ENCODE results near the gene FBXO33.
"Not testable (repeated sequence)": the region's sequence is repeated elsewhere in the genome, so short reads cannot be mapped to it uniquely, and the experiment has no call there.

The FBXO33 gene

DNA sequence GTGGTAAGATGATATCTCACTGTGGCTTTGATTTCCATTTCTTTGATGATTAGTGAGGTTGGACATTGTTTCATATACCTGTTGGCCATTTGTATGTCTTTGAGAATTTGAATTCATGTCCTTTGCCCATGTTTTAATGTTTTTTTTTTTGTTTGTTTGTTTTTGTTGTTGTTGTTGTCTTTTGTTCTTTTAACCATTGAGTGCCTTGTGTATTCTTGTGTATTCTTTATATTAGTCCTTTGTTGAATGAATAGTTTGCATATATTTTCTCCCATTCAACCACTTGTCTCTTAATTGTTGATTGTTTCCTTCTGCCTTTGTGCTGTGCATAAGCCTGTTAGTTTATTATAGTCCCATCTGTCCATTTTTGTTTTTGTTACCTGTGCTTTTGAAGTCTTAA is 71.9 kb downstream of the FBXO33 start:
- Histone ChIP-seq H3K79me2 (ENCODE audit: insufficient read depth, low read length) (no peaks in the 10 kb centered on the region), H3K4me2 (ENCODE audit: low read depth, low read length, poor library complexity, severe bottlenecking) (no peak overlapping the region), H3K9me2 (replicated peaks; ENCODE audit: insufficient read depth, low read length) (no peaks in the 10 kb centered on the region), H3K4me3 (ENCODE audit: insufficient read depth, low read length, poor library complexity, severe bottlenecking) (no peak overlapping the region), H3F3A (ENCODE audit: insufficient read depth) (no peaks in the 10 kb centered on the region), H3K36me3 (ENCODE audit: low read length) (peaks cover 6% of the 10 kb centered on the region; the same call in 1 of the 2 replicates), H3K9me3 (ENCODE audit: insufficient read depth, low read length) (no peaks in the 10 kb centered on the region), H2AFZ (ENCODE audit: low read depth, low read length, severe bottlenecking) (no peak overlapping the region), H4K20me1 (ENCODE audit: low read depth, low read length) (no peaks in the 10 kb centered on the region), H3K27me3 (ENCODE audit: low read length) (no peaks in the 10 kb centered on the region), H3K9ac (ENCODE audit: low read length) (no peak overlapping the region), H3K27ac (ENCODE audit: low read depth, low read length) (no peak overlapping the region)
- TF ChIP-seq, protein P1, sequence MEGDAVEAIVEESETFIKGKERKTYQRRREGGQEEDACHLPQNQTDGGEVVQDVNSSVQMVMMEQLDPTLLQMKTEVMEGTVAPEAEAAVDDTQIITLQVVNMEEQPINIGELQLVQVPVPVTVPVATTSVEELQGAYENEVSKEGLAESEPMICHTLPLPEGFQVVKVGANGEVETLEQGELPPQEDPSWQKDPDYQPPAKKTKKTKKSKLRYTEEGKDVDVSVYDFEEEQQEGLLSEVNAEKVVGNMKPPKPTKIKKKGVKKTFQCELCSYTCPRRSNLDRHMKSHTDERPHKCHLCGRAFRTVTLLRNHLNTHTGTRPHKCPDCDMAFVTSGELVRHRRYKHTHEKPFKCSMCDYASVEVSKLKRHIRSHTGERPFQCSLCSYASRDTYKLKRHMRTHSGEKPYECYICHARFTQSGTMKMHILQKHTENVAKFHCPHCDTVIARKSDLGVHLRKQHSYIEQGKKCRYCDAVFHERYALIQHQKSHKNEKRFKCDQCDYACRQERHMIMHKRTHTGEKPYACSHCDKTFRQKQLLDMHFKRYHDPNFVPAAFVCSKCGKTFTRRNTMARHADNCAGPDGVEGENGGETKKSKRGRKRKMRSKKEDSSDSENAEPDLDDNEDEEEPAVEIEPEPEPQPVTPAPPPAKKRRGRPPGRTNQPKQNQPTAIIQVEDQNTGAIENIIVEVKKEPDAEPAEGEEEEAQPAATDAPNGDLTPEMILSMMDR (IDR thresholded peaks at IDR 0.05; ENCODE audit: insufficient read depth, low read length, poor library complexity, severe bottlenecking), result no peak

GRCh38 chr14:39359069-39359468 is 73.2 kb downstream of the FBXO33 start:
- not testable (repeated sequence) for H3K9ac ChIP-seq (ENCODE audit: low read length); H3F3A ChIP-seq (ENCODE audit: insufficient read depth)

GRCh38 chr14:39351708-39352107 is 80.5 kb downstream of the FBXO33 start:
- Histone ChIP-seq H4K20me1 (ENCODE audit: low read depth, low read length) (no peaks in the 10 kb centered on the region), H3K36me3 (ENCODE audit: low read length) (peaks cover 19% of the 10 kb centered on the region; the same call in 1 of the 2 replicates), H3K9ac (ENCODE audit: low read length) (no peak overlapping the region), H3K27ac (ENCODE audit: low read depth, low read length) (no peak overlapping the region), H3F3A (ENCODE audit: insufficient read depth) (no peaks in the 10 kb centered on the region), H2AFZ (ENCODE audit: low read depth, low read length, severe bottlenecking) (no peak overlapping the region), H3K9me2 (replicated peaks; ENCODE audit: insufficient read depth, low read length) (no peaks in the 10 kb centered on the region), H3K27me3 (ENCODE audit: low read length) (no peaks in the 10 kb centered on the region), H3K79me2 (ENCODE audit: insufficient read depth, low read length) (no peaks in the 10 kb centered on the region), H3K4me2 (ENCODE audit: low read depth, low read length, poor library complexity, severe bottlenecking) (no peak overlapping the region), H3K9me3 (ENCODE audit: insufficient read depth, low read length) (no peaks in the 10 kb centered on the region), H3K4me3 (ENCODE audit: insufficient read depth, low read length, poor library complexity, severe bottlenecking) (no peak overlapping the region)
- TF ChIP-seq, protein P1 (IDR thresholded peaks at IDR 0.05; ENCODE audit: insufficient read depth, low read length, poor library complexity, severe bottlenecking), result no peak
- TF ChIP-seq EZH2phosphoT487 (conservative IDR thresholded peaks at IDR 0.05; ENCODE audit: low read length), result no peak

More at GRCh38 chr14:39359069-39359468, 73.2 kb downstream of the FBXO33 start:
- not testable (repeated sequence) for H3K27ac ChIP-seq (ENCODE audit: low read depth, low read length); H3K4me2 ChIP-seq (ENCODE audit: low read depth, low read length, poor library complexity, severe bottlenecking); H2AFZ ChIP-seq (ENCODE audit: low read depth, low read length, severe bottlenecking); H3K79me2 ChIP-seq (ENCODE audit: insufficient read depth, low read length); H3K36me3 ChIP-seq (ENCODE audit: low read length); H4K20me1 ChIP-seq (ENCODE audit: low read depth, low read length); H3K9me3 ChIP-seq (ENCODE audit: insufficient read depth, low read length); H3K4me3 ChIP-seq (ENCODE audit: insufficient read depth, low read length, poor library complexity, severe bottlenecking); H3K9me2 ChIP-seq (replicated peaks; ENCODE audit: insufficient read depth, low read length); H3K27me3 ChIP-seq (ENCODE audit: low read length)

DNA sequence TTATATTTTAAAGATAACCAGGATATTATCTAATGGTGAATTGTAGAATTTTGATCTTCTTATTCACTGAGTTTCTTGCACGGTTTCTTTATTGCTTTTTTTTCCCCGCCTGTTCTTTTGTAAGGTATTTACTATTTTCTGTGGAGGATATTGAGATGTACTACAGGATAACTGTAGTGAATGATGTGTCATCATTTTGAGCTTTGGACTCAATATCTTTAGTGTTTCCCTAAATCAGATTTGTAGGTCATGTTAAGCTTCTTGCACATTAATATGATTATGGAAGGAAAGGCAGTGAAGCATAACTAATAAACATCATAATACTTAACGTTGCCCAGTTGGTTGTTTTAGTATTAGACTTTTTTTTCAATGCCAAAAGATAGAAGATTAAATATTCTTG is 81.4 kb downstream of the FBXO33 start:
- no peak overlapping the region for H2AFZ ChIP-seq (ENCODE audit: low read depth, low read length, severe bottlenecking)
- no peaks in the 10 kb centered on the region for H3K9me2 ChIP-seq (replicated peaks; ENCODE audit: insufficient read depth, low read length)
- peaks cover 24% of the 10 kb centered on the region; the same call in 1 of the 2 replicates for H3K36me3 ChIP-seq (ENCODE audit: low read length)
- no peaks in the 10 kb centered on the region for H3K79me2 ChIP-seq (ENCODE audit: insufficient read depth, low read length)
- no peak for TF ChIP-seq EZH2phosphoT487 (conservative IDR thresholded peaks at IDR 0.05; ENCODE audit: low read length)
- TF ChIP-seq, protein P1 (IDR thresholded peaks at IDR 0.05; ENCODE audit: insufficient read depth, low read length, poor library complexity, severe bottlenecking), result no peak
- no peaks in the 10 kb centered on the region for H4K20me1 ChIP-seq (ENCODE audit: low read depth, low read length)
- no peak overlapping the region for H3K27ac ChIP-seq (ENCODE audit: low read depth, low read length)
- H3F3A ChIP-seq (ENCODE audit: insufficient read depth), result no peaks in the 10 kb centered on the region
- no peaks in the 10 kb centered on the region for H3K9me3 ChIP-seq (ENCODE audit: insufficient read depth, low read length)
- H3K9ac ChIP-seq (ENCODE audit: low read length), result no peak overlapping the region
- no peak overlapping the region for H3K4me2 ChIP-seq (ENCODE audit: low read depth, low read length, poor library complexity, severe bottlenecking)
- H3K27me3 ChIP-seq (ENCODE audit: low read length), result no peaks in the 10 kb centered on the region
- H3K4me3 ChIP-seq (ENCODE audit: insufficient read depth, low read length, poor library complexity, severe bottlenecking), result no peak overlapping the region
